ENCODE results near the gene PCSK2. TPM values are rescaled to one million over a fixed set of nuclear protein-coding genes. Genes with fewer than 3 reads are reported as not detected.

The PCSK2 gene
- total RNA-seq, 2 donors from 2014 or later, result not detected

- Mint-ChIP-seq H3K9me3 (peaks cover 3% of the 10 kb centered on the region), H3K36me3 (ENCODE audit: low read depth) (no peaks in the 10 kb centered on the region), H3K27me3 (peaks cover 22% of the 10 kb centered on the region), H3K4me3 (no peak overlapping the region), H3K27ac (no peak overlapping the region), H3K4me1 (no peaks in the 10 kb centered on the region)
- no peak for ATAC-seq (replicated peaks)
These were observed 218.7 kb downstream of the PCSK2 start for GRCh38 chr20:17445543-17445942.

GRCh38 chr20:17446171-17446570 is 219.3 kb downstream of the PCSK2 start:
- Mint-ChIP-seq H3K27me3 (peaks cover 22% of the 10 kb centered on the region), H3K36me3 (ENCODE audit: low read depth) (no peaks in the 10 kb centered on the region), H3K27ac (no peak overlapping the region), H3K4me3 (no peak overlapping the region), H3K4me1 (no peaks in the 10 kb centered on the region), H3K9me3 (peaks cover 3% of the 10 kb centered on the region)
- no peak for ATAC-seq (replicated peaks)

- Mint-ChIP-seq H3K4me1 (no peaks in the 10 kb centered on the region), H3K9me3 (no peaks in the 10 kb centered on the region), H3K27ac (no peak overlapping the region), H3K27me3 (peaks cover 17% of the 10 kb centered on the region), H3K36me3 (ENCODE audit: low read depth) (no peaks in the 10 kb centered on the region), H3K4me3 (no peak overlapping the region)
- no peak for ATAC-seq (replicated peaks)
These were observed 221.2 kb downstream of the PCSK2 start for GRCh38 chr20:17448071-17448470.

- Mint-ChIP-seq H3K27me3 (peaks cover 15% of the 10 kb centered on the region), H3K36me3 (ENCODE audit: low read depth) (no peaks in the 10 kb centered on the region), H3K9me3 (no peaks in the 10 kb centered on the region), H3K27ac (no peak overlapping the region), H3K4me3 (no peak overlapping the region), H3K4me1 (no peaks in the 10 kb centered on the region)
- no peak for ATAC-seq (replicated peaks)
These were observed 222.2 kb downstream of the PCSK2 start for GRCh38 chr20:17449031-17449430.

GRCh38 chr20:17452441-17452840 is 225.6 kb downstream of the PCSK2 start:
- no peak for ATAC-seq (replicated peaks)
- H3K9me3 Mint-ChIP-seq, result no peaks in the 10 kb centered on the region
- H3K4me3 Mint-ChIP-seq, result no peak overlapping the region

GRCh38 chr20:17453592-17453991 is 226.8 kb downstream of the PCSK2 start:
- peaks cover 25% of the 10 kb centered on the region for H3K27me3 Mint-ChIP-seq
- no peak overlapping the region for H3K27ac Mint-ChIP-seq
- no peaks in the 10 kb centered on the region for H3K36me3 Mint-ChIP-seq (ENCODE audit: low read depth)
- H3K4me3 Mint-ChIP-seq, result no peak overlapping the region
- H3K9me3 Mint-ChIP-seq, result no peaks in the 10 kb centered on the region
- no peak for ATAC-seq (replicated peaks)
- no peaks in the 10 kb centered on the region for H3K4me1 Mint-ChIP-seq

More at GRCh38 chr20:17452441-17452840, 225.6 kb downstream of the PCSK2 start:
- peaks cover 25% of the 10 kb centered on the region for H3K27me3 Mint-ChIP-seq
- H3K36me3 Mint-ChIP-seq (ENCODE audit: low read depth), result no peaks in the 10 kb centered on the region
- H3K27ac Mint-ChIP-seq, result no peak overlapping the region
- no peaks in the 10 kb centered on the region for H3K4me1 Mint-ChIP-seq

- no peak overlapping the region for H3K27ac Mint-ChIP-seq
- ATAC-seq (replicated peaks), result no peak
- H3K4me1 Mint-ChIP-seq, result no peaks in the 10 kb centered on the region
- no peaks in the 10 kb centered on the region for H3K36me3 Mint-ChIP-seq (ENCODE audit: low read depth)
- no peak overlapping the region for H3K4me3 Mint-ChIP-seq
- no peaks in the 10 kb centered on the region for H3K9me3 Mint-ChIP-seq
- peaks cover 21% of the 10 kb centered on the region for H3K27me3 Mint-ChIP-seq
These were observed 229.4 kb downstream of the PCSK2 start for GRCh38 chr20:17456279-17456678.

- Mint-ChIP-seq H3K27ac (no peak overlapping the region), H3K36me3 (ENCODE audit: low read depth) (no peaks in the 10 kb centered on the region), H3K4me1 (no peaks in the 10 kb centered on the region), H3K27me3 (peaks cover 17% of the 10 kb centered on the region), H3K9me3 (no peaks in the 10 kb centered on the region), H3K4me3 (no peak overlapping the region)
- no peak for ATAC-seq (replicated peaks)
These were observed 230.2 kb downstream of the PCSK2 start for GRCh38 chr20:17457079-17457478.

- Mint-ChIP-seq H3K4me3 (no peak overlapping the region), H3K27me3 (peaks cover 21% of the 10 kb centered on the region), H3K9me3 (no peaks in the 10 kb centered on the region), H3K36me3 (ENCODE audit: low read depth) (no peaks in the 10 kb centered on the region), H3K27ac (no peak overlapping the region), H3K4me1 (no peaks in the 10 kb centered on the region)
- no peak for ATAC-seq (replicated peaks)
These were observed 230.8 kb downstream of the PCSK2 start for GRCh38 chr20:17457588-17458190.

- no peaks in the 10 kb centered on the region for H3K36me3 Mint-ChIP-seq (ENCODE audit: low read depth)
- peak overlapping the region; percentile 14 for H3K4me3 Mint-ChIP-seq
- no peaks in the 10 kb centered on the region for H3K9me3 Mint-ChIP-seq
- ATAC-seq (replicated peaks), result no peak
- peaks cover 14% of the 10 kb centered on the region for H3K27me3 Mint-ChIP-seq
- H3K4me1 Mint-ChIP-seq, result no peaks in the 10 kb centered on the region
- peak overlapping the region; percentile 19 for H3K27ac Mint-ChIP-seq
These were observed 233.3 kb downstream of the PCSK2 start for GRCh38 chr20:17460119-17460518.

GRCh38 chr20:17461941-17462340 is 235.1 kb downstream of the PCSK2 start:
- no peaks in the 10 kb centered on the region for H3K36me3 Mint-ChIP-seq (ENCODE audit: low read depth)

GRCh38 chr20:17463711-17464110 is 236.9 kb downstream of the PCSK2 start:
- Mint-ChIP-seq H3K27ac (no peak overlapping the region), H3K9me3 (no peaks in the 10 kb centered on the region), H3K27me3 (peaks cover 3% of the 10 kb centered on the region), H3K4me1 (no peaks in the 10 kb centered on the region), H3K4me3 (no peak overlapping the region), H3K36me3 (ENCODE audit: low read depth) (no peaks in the 10 kb centered on the region)
- no peak for ATAC-seq (replicated peaks)

More at GRCh38 chr20:17461941-17462340, 235.1 kb downstream of the PCSK2 start:
- H3K4me3 Mint-ChIP-seq, result no peak overlapping the region
- ATAC-seq (replicated peaks), result no peak
- no peaks in the 10 kb centered on the region for H3K9me3 Mint-ChIP-seq
- peaks cover 3% of the 10 kb centered on the region for H3K27me3 Mint-ChIP-seq
- H3K4me1 Mint-ChIP-seq, result no peaks in the 10 kb centered on the region
- no peak overlapping the region for H3K27ac Mint-ChIP-seq

GRCh38 chr20:17465236-17465635 is 238.4 kb downstream of the PCSK2 start:
- Mint-ChIP-seq H3K4me1 (no peaks in the 10 kb centered on the region), H3K27ac (no peak overlapping the region), H3K36me3 (ENCODE audit: low read depth) (no peaks in the 10 kb centered on the region), H3K27me3 (peaks cover 3% of the 10 kb centered on the region), H3K4me3 (no peak overlapping the region), H3K9me3 (no peaks in the 10 kb centered on the region)
- no peak for ATAC-seq (replicated peaks)

GRCh38 chr20:17466641-17467040 is 239.8 kb downstream of the PCSK2 start:
- ATAC-seq (replicated peaks), result no peak
- Mint-ChIP-seq H3K27ac (no peak overlapping the region), H3K36me3 (ENCODE audit: low read depth) (no peaks in the 10 kb centered on the region), H3K4me3 (no peak overlapping the region), H3K9me3 (no peaks in the 10 kb centered on the region), H3K4me1 (no peaks in the 10 kb centered on the region), H3K27me3 (peaks cover 3% of the 10 kb centered on the region)

- Mint-ChIP-seq H3K36me3 (ENCODE audit: low read depth) (no peaks in the 10 kb centered on the region), H3K9me3 (no peaks in the 10 kb centered on the region), H3K27ac (no peak overlapping the region), H3K4me3 (no peak overlapping the region), H3K4me1 (no peaks in the 10 kb centered on the region), H3K27me3 (peaks cover 3% of the 10 kb centered on the region)
- ATAC-seq (replicated peaks), result no peak
These were observed 240.3 kb downstream of the PCSK2 start for GRCh38 chr20:17467120-17467655.
